Pancreas (tissue), 10 donors: ENCODE results near the gene GPSM1. TPM values are rescaled to one million over a fixed set of nuclear protein-coding genes. Genes with fewer than 3 reads are reported as not detected.

Source experiments
- ATAC-seq, 4 donors: fragments of 200-7000 bp; cut with Tn5 transposase; one replicate each; pipeline versions ENCODE4 v1.8.0 to v1.9.1; 2020; ENCODE audit warnings: mild to moderate bottlenecking in 4 of 4, moderate library complexity in 4 of 4
- DNase-seq, 6 donors: peaks; one replicate each; pipeline ENCODE4 v3.0.0-alpha.2; 2020
- FAIRE-seq: peaks from 2 replicates; lab custom pipeline; 2012; peaks lifted over from hg19 to GRCh38; lab: Jason Lieb, UNC
- H3K27ac ChIP-seq, 4 donors: fragments of 200-600 bp; sonication (generic); 1 replicate in 3 of 4; 2 replicates in 1 of 4; pipeline versions ENCODE4 v1.5.0 to v1.8.0; 2020
- H3K27me3 ChIP-seq, 4 donors: fragments of 200-600 bp; one replicate each; pipeline ENCODE4 v1.8.0; 2021
- H3K36me3 ChIP-seq, 3 donors: fragments of 200-600 bp; sonication (generic) in 1 of 3; one replicate each; pipeline versions ENCODE4 v1.5.0 to v1.8.0; 2020 to 2021
- H3K4me1 ChIP-seq, 3 donors: fragments of 200-600 bp; one replicate each; pipeline ENCODE4 v1.8.0; 2021
- H3K4me3 ChIP-seq, 4 donors: fragments of 200-600 bp; sonication (generic) in 2 of 4; one replicate each; pipeline versions ENCODE4 v1.5.0 to v1.8.0; 2020 to 2021
- H3K9me3 ChIP-seq, 4 donors: fragments of 200-600 bp; one replicate each; pipeline ENCODE4 v1.8.0; 2021
- CTCF ChIP-seq, 4 donors: fragments of 200-600 bp; sonication (generic) in 3 of 4; IDR thresholded peaks; one replicate each; pipeline versions ENCODE4 v1.5.0 to v1.8.0; 2021; ENCODE audit warnings: antibody characterized with exemption in 4 of 4
- WGBS, 2 donors: extraction: QIAGEN DNeasy Blood & Tissue Kit; methylation state at CpG; one replicate each; pipeline ENCODE4 v1.1.7; 2013; 5-methylcytosine and 5-hydroxymethylcytosine counted together
- intact Hi-C, 3 donors: fragments of 100-400 bp; cut with DNase I; formaldehyde crosslinking; loops; one replicate each; pipeline versions ENCODE4 v1.11.1 to v1.14.2; 2022
- polyA plus RNA-seq, 2 donors: library from polyadenylated mRNA; stranded (reverse); fragments of 200-250 nt; gene quantifications; one replicate each; pipeline ENCODE4 v1.2.3, GENCODE V29; 2013
- total RNA-seq, 6 donors: library from RNA; stranded (reverse); fragmentation: NEBNext Ultra II Directional in 4 of 6; extraction: Animal tissue kit (Norgen Biotek cat#: 25700) in 4 of 6; gene quantifications; one replicate each; pipeline versions ENCODE4 v1.2.1 to v1.2.4, GENCODE V29; 2021 to 2023
- donor health status: healthy with polysubstance abuse.
- donor health status: DM: no; HTN: no; CAD: no; lungs with moderate emphysema.
- donor health status: DM: no; HTN: no; CAD: no.
- donor health status: control.
- donor health status: control.
- donor health status: Bipolar disorder and iron deficiency.
- donor health status: DM: yes; HTN: yes; CAD: no.
- donor health status: DM: no; HTN: no; CAD: no.
- donor health status: DM: no; HTN: no; CAD: no.
- donor health status: DM: yes; HTN: yes; CAD: no.

Gene GPSM1
- total and polyA plus RNA-seq, 8 donors: 6.8 to 54.4 (median 12.6) TPM

GRCh38 chr9:136322756-136323330 is 4.5 kb upstream of the GPSM1 start:
- Histone ChIP-seq H3K36me3 (no peaks in the 10 kb centered on the region), H3K27me3 (no peaks in the 10 kb centered on the region), H3K4me3 (no peak overlapping the region), H3K9me3 (no peaks in the 10 kb centered on the region), H3K27ac (no peak overlapping the region), H3K4me1 (peaks cover 0 to 3% (median 0%) of the 10 kb centered on the region in 3 donors)
- intact Hi-C loops: no loop called here
- no peak for TF ChIP-seq CTCF (IDR thresholded peaks at IDR 0.05)
- no peak for ATAC-seq
- 65 to 81% methylated on average over 23 of the region's 23 CpGs for WGBS, 2 donors
- DNase-seq: peak in 2 of 6 donors; percentile 12 to 26
- no peak for FAIRE-seq

- H3K27ac ChIP-seq: no peak overlapping the region
- peak in 2 of 6 donors; percentile 28 to 48 for DNase-seq
- ATAC-seq: peak in 1 of 4 donors; percentile 11
Measured at GRCh38 chr9:136323371-136323789, 4.0 kb upstream of the GPSM1 start.

GRCh38 chr9:136324501-136325300 is 2.6 kb upstream of the GPSM1 start:
- 46 to 56% methylated on average over 23 to 24 of the region's 24 CpGs for WGBS, 2 donors

More at GRCh38 chr9:136323371-136323789, 4.0 kb upstream of the GPSM1 start:
- WGBS, 2 donors: 61 to 73% methylated on average over 17 of the region's 17 CpGs
- FAIRE-seq: no peak
- Histone ChIP-seq H3K4me1 (peaks cover 4 to 7% (median 4%) of the 10 kb centered on the region in 3 donors), H3K36me3 (no peaks in the 10 kb centered on the region), H3K9me3 (no peaks in the 10 kb centered on the region), H3K4me3 (no peak overlapping the region), H3K27me3 (no peaks in the 10 kb centered on the region)
- TF ChIP-seq CTCF (IDR thresholded peaks at IDR 0.05): no peak
- intact Hi-C loops: no loop called here

GRCh38 chr9:136325358-136325757 is 2.0 kb upstream of the GPSM1 start:
- no peaks in the 10 kb centered on the region for H3K27me3 ChIP-seq
- no peak overlapping the region for H3K4me3 ChIP-seq
- no peak for TF ChIP-seq CTCF (IDR thresholded peaks at IDR 0.05)
- no peaks in the 10 kb centered on the region for H3K9me3 ChIP-seq
- peak in 2 of 6 donors; percentile 26 to 49 for DNase-seq
- ATAC-seq: no peak
- peaks cover 5 to 10% (median 7%) of the 10 kb centered on the region in 3 donors for H3K4me1 ChIP-seq
- FAIRE-seq: no peak
- 88 to 91% methylated on average over 13 of the region's 13 CpGs for WGBS, 2 donors
- H3K27ac ChIP-seq: no peak overlapping the region
- H3K36me3 ChIP-seq: no peaks in the 10 kb centered on the region
- intact Hi-C loops: no loop called here

More at GRCh38 chr9:136324501-136325300, 2.6 kb upstream of the GPSM1 start:
- peak; percentile 35 to 69 (median 66) for ATAC-seq
- Histone ChIP-seq H3K4me3 (no peak overlapping the region), H3K9me3 (no peaks in the 10 kb centered on the region), H3K27ac (no peak overlapping the region), H3K36me3 (no peaks in the 10 kb centered on the region), H3K27me3 (no peaks in the 10 kb centered on the region), H3K4me1 (peaks cover 5 to 10% (median 7%) of the 10 kb centered on the region in 3 donors)
- TF ChIP-seq CTCF (IDR thresholded peaks at IDR 0.05): no peak
- peak in 3 of 6 donors; percentile 57 to 83 (median 68) for DNase-seq
- intact Hi-C loops: no loop called here
- FAIRE-seq: no peak
